T-helper 22 cell (primary cell): ENCODE results near the gene DMXL2.
"Not testable (repeated sequence)": the region's sequence is repeated elsewhere in the genome, so short reads cannot be mapped to it uniquely, and the experiment has no call there.

Experiments used
- DNase-seq: peaks from one replicate; pipeline ENCODE4 v3.0.0-alpha.2; 2020; ENCODE audit warnings: low read depth

DMXL2 gene

DNA sequence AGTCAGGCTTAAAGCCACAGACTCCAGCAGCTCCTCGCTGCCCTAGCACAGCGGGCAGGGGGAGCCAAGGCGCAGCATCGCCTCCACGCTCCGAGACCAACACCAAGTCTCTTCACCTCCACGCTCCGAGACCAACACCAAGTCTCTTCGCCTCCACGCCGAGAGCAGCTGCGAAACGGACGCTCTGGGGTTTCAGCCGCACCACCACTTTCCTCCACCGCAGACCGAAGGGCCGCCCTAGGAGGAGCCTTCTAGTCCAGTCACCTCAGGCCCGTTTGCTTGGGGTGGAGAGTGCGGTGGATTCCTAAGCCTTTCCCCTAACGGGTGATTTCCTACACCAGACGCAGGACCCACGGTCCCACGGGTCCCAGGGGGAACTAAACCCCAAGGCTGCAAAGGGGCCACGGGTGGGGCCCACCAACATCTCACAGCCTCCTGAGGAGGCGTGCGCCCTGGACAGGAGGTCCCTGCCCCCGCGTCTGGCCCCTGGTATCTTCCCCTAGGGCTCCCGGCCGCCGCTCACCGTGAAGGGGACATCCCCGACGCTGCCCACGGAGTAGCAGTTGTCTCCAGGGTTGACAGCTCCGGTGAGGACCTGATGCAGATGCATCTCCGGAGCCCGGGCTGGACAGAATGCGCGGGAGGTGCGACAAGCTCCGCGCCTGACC is 501 bp downstream of the DMXL2 start:
- DNase-seq: peak; percentile 0

DNA sequence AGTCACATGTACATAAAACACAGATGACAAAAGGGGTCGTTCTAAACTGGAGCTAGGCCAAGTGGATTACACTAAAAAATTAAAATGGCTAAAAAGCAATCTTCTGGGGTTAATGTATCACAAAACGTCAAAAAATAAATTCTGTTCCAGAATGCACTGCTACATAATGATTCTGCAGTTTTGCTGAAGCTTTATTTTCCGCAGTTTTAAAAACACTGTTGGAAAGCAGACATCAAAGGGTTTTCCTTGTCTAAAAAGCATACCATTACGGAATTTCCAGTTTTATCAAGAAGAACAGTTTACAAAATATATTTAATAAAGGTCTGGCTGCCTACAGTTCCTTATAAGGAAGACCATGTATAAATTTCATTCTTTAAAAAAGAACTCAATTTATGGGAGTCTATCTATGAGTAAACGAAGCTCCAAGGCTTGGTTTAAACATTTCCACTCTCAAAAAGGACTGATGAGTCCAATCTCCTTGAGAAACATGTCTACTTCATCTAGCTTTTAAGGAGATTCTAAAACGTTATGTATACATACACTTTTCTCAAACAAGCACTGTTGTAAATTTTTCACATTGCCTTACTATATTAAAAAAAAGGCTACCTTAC is 1.3 kb downstream of the DMXL2 start:
- DNase-seq: no peak

DNA sequence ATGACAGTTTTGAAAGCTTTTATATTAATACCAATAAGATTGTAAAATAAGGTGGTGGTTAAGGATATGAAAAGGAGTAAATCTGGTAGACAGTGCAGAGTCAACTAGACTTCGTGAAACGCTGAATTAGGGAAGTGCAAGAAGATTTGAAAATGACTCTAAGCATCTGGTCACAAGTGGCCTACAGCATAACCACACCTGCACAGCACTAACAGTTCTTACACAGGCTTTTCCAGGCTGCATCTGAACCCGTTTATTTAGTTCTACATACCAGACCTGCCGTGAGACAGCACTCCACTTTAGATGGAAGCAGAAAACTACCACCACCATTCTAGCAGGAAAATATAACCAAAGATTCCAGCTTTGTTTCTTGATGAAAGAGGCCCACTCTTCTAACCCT is 1.9 kb downstream of the DMXL2 start:
- no peak for DNase-seq

- no peak for DNase-seq
These were observed 2.4 kb downstream of the DMXL2 start for GRCh38 chr15:51620122-51620521.

- DNase-seq: no peak
These were observed 3.1 kb downstream of the DMXL2 start for GRCh38 chr15:51619331-51620035.

DNA sequence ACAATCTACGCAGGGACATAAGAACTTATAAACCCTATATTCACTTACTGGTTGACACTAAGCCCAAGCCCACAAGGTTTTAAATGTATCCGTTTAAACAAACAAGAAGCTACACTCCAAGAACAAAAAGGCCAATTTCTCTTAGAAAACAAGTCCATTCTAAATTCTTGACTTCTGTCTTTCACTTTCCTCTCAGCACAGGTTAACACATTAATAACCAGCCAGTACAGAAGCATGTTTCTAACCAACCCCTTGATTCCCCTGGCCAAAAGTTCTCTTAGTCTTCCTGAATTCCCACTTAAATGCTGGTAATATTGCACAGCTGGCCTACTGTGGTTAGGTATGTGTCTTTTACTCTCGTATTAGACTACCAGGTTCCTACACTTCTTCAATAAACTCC is 4.7 kb downstream of the DMXL2 start:
- DNase-seq: no peak

GRCh38 chr15:51613951-51614350 is 8.6 kb downstream of the DMXL2 start:
- no peak for DNase-seq

- not testable (repeated sequence) for DNase-seq
These were observed 9.9 kb downstream of the DMXL2 start for GRCh38 chr15:51612669-51613068.

GRCh38 chr15:51603462-51603948 is 19.1 kb downstream of the DMXL2 start:
- not testable (repeated sequence) for DNase-seq

GRCh38 chr15:51603002-51603401 is 19.6 kb downstream of the DMXL2 start:
- no peak for DNase-seq

DNA sequence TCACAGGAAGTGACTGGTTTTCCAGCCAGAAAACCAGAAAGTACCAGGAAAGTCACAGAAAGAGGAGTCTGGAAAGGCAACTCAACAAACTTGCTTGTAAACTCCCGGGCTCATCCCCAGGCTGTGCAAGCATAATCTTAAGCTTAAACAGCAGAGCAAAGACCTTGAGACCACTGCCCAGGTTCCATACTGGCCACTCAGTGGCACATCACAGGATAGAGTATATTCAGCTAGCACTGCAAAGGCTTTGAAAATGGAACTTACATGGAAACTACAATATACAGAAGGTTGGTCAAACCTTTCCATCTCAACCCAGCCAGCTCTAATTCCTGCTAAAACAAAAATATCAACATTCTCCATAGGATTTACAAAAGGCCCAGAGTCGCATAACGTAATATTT is 20.1 kb downstream of the DMXL2 start:
- no peak for DNase-seq

DNA sequence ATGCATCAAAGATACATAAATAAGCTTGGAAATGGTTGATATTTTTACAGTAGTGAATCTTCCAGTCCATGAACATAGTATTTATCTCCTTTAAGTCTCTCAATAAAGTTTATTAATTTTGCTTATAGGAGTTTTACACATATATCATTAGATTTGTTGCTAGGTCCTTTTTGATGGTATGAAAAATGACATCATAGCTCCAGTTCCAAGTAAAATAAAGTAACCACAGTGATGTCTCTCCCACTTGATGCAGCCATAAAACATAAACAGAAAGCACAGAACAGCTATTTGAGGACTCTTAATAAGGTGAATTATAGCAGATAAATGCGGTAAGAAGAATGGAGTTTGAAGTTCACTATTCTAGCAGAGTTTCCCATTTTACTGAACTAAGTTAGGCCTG is 20.8 kb downstream of the DMXL2 start:
- no peak for DNase-seq

GRCh38 chr15:51600114-51600513 is 22.5 kb downstream of the DMXL2 start:
- DNase-seq: no peak

DNA sequence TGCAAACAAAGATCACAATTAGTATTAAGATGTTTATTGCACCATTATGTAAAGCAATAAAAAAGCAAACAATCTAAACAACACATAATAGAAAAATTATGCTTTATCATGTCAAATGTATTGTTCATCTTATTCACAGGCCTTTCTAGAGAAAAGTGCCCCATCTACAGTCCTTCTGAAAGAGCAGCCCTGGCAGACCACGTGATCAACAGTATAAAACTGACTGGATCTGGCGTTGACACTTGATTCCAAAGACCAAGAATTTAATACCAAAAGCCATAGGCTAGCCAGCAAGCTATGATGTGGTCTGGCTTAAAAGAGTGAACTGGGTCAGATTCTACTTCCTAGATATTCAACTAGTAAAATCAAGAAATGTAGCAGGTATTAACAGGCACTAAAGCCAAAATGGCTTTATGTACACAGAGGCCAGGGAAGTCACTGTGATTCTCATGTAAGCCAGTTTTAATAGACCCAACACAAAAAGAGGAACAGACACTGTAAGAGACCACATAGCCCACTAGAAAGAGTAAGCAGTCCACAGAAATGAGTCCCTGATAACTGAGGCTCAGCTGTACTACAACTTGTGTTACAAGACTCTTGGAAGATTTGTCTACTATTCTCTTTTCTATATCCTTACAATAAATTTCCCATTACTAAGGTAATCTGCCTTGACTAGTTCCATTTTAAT is 32.5 kb downstream of the DMXL2 start:
- DNase-seq: no peak

DNA sequence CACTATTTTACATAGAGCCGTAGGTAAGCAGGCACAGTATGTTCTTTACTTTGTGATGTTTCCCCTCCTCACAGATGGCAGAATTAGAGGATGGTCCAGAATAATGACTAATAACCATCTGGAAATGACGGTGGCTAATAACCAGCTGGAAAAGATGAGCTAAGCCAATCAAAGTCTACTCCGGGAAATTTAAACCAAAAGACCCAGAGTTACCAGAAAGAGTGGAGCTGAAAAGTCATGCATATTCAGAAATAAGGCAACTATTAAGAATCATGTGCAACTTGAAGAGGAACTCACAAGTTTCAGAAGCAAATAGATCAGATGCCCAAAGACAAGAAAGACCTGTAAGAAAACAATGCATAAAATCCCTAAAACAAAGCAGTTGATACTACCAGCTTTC is 33.6 kb downstream of the DMXL2 start:
- DNase-seq: no peak

DNA sequence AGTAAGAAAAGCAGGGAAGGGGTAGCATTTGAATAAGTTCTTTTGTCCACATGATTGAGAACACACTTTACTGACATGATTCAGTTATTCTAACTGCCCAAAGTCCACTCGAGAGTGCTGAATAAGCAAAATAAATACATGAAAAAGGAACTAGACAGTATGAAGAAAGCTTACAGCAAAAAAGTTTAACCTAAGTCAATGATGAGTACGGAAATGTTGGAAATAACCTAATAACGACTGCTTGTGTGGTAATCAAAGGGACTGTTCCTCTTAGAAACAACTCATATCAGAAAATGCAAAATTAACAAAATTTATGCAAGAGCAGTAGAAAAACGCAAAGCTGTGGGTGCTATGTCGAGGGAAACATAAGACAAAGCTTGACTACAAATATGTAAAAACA is 36.6 kb downstream of the DMXL2 start:
- DNase-seq: no peak

DNA sequence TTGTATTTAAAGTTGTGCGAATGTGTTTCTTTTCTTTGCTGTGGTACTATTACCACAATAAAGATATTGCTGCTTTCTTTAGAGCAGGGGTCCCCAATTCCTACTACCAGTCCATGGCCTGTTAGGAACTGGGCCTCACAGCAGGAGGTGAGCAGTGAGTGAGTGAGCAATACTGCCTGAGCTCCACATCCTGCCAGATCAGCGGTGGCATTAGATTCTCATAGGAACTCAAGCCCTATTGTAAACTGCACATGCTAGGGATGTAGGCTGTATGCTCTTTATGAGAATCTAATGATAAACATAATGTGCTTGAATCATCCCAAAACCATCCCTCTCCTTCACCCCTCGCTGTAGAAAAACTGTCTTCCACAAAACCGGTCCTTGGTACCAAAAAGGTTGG is 41.6 kb downstream of the DMXL2 start:
- no peak for DNase-seq

GRCh38 chr15:51580385-51580784 is 42.2 kb downstream of the DMXL2 start:
- no peak for DNase-seq

- DNase-seq: no peak
These were observed 43.6 kb downstream of the DMXL2 start for GRCh38 chr15:51579012-51579411.

- DNase-seq: no peak
These were observed 44.8 kb downstream of the DMXL2 start for GRCh38 chr15:51577636-51578304.

- DNase-seq: no peak
These were observed 45.6 kb downstream of the DMXL2 start for GRCh38 chr15:51576911-51577500.
